Activated gamma-delta T cell (primary cell): Measurements from ENCODE around the gene DOK4.

Experiments used
- DNase-seq: peaks from one replicate; lab custom pipeline; 2025; lab: John Stamatoyannopoulos, UW

The DOK4 gene

DNA sequence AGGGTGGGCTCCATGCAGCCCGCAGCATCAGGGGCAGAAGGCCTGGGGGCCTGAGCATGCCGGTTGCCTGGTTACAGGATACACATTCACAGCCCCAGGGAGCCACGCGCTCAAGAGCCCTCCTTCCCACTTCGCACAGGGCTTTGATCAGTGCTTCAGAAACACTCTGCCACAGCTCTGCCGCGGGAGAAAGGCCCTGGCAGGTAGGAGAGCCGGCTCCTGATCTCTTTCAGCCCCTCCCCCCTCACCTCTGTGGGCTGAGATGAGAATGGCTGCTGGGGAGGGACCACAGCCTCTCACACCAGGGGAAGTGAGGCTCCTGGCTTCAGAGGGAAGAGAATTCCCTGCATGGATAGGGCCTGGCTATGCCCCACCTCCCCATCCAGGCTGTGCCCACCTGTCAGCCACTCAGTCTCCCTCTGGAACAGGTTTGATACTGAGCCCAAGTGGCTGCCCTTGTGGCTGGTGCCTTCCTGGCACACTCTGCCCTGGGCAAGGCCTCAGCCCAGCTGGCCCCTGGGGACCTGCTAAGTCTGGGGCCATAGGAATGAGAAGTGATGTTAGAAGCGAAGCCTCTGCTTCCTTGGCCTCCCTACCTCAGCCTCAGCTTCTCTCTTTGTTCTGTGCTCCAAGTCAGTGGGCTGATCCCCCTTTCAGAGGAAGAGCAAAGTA, 8.6 kb downstream of the DOK4 start:
- DNase-seq: no peak

DNA sequence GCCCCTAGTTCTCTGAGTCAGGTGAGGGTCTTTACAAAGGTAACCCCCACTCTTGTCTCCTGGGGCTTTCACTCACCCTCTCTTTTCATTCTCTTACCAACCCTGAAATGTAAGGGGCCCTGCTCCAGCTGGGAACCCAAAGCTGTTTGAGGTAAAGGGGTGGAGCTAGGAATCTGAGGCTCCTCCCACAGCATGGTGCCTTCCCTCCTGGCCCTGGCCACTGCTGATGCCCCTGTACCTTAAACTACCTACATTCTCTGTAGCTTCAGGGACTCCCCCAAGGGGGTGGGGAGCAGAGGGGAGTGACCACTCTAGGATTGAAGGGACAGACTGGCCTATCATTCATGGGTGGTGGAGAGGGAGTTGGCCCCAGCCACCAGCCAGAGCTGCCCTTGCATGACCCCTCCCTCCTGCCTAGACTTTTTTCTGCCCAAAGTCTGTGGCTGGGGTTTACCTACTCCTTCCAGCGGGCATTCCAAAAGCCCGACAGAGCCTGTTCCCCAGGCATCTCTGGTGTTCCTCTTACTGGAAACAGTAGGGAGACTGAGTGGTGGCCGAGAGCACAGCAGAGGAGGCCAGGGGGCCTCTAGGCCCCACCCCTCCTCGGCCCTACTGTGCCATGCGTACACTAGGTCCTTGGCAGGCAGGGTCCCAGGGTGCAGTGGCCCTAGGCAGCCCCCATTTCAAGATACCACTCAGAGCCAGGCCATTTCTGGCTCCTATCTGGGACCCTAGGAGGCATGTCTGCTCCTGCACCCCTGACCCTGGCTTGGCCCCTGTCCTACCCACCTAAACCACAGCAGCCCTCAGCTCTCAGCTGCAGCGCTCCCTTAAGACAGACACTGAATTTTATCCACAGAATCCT, 9.5 kb downstream of the DOK4 start:
- DNase-seq: no peak

DNA sequence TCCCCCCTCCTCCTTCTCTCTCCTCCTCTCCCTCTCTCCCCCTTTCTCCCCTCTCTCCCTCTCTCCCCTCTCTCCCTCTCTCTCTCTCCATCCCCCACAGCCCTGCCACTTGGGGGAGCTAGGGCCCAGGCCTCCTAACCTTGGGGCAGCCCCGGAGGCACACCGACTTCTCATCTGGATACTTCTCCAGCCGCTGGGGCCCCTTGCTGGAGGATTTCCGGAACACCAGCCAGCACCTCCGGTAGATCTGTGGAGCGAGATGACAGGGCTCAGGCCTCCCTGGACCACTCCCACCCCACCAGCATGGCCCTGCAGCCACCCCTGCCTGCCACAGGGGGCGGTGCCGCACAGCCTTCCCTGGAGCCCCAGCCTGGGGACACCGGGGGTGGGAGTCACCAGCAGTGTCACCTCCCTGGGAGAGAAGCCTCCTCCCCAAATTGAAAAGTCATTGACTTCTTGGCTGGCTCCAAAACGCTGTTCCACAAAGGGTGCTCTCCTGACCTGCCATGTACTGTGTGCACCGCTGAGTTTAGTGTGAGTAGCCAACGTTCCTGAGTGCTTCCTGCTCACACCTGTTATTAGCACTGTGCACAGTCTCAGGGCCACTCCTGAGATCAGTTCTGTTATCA, 10.5 kb downstream of the DOK4 start:
- DNase-seq: peak; percentile 45

DNA sequence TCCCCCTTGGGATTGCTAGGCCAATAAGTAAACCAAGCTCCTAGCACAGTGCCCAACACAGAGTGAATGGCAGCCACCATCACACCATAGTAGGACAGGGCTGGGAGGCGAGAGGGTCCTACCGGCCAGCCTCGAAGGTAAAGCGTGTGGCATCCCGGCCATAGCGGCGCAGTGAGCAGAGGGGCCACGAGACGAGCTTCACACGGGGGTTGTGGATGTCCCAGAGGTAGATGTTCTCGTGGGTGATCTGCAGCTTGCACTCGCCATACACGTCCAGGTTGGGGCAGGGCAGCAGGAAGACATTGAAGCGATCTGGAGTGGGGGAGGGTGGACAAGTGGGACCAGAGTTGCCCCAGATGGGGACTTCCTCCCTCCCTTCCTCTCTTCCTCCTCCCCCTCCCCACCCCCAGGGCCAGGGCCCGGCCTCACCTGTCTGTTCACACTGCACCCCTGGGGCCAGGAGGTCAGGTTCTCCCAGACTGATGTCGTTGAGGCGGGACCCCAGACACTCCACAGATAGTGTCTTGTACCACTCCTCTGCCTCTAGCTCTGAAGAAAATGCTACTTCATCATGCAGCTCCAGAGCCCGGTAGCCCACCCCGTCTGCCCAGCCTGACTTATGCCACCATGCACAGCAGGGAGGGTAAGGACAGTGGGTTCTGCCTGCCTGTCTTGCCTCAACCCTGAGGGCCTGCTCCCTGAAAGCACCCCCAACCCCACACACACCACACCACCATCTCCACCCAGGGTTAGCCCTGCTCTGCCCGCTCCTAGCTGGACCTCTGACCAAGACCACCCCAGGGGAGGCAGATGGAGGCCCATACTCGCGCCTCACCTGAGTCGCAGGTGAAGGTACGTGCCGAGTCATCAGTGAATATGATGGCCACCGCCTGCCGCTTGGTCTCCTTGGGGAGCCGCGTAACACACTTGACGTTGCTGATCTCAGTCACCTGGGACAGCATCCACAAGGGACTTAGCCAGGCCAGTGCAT, 11.3 kb downstream of the DOK4 start:
- no peak for DNase-seq

DNA sequence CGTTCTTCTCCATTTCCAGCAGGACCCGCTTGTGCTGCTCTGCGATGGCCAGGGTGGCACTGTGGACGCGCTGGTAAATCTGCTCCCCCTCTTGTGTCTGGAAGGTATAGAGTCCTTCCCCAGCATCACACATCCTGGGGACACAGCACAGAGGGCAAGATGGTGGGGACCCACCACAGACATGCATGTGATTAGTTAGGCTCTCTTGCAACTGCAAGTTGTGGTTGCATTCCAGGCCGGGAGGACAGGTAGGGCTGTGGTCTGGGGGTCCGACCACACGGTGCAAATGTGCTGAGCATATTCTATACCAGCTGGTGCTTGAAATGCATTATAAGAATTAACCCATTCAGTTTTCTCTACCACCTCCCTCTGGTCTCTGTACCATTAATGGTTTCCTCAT, 12.4 kb downstream of the DOK4 start:
- no peak for DNase-seq

DNA sequence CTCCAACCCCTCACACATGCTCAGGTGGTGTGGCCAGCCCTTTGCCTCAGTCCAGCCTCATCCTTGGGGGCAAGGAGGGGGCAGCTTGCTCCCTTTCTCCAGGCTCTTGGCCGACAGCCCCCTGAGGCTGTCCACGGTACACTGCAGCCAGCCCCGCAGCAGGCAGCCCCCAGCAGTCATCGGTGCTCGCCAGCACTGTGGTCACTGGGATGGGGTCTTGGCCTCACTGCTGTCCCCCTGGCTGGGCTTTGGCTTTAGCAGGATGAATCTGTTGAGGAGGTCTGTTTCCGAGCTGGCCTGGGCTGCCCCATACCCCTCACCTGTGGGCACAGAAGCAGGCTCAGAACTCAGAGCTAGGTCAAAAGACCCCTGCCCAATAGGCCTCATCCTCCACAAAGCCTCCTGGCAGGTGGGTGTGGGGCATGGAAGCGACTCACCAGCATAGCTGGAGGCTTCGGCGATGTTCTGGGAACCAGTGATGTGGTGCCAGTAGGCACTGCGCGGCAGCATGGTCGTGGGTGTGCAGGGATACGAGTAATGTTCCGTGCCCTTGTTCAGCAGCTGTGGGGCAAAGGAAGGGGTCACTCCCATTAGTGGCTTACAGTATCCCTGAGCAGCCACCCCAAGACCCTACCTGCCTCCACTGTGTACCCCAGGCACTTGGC, 13.0 kb downstream of the DOK4 start:
- DNase-seq: no peak

DNA sequence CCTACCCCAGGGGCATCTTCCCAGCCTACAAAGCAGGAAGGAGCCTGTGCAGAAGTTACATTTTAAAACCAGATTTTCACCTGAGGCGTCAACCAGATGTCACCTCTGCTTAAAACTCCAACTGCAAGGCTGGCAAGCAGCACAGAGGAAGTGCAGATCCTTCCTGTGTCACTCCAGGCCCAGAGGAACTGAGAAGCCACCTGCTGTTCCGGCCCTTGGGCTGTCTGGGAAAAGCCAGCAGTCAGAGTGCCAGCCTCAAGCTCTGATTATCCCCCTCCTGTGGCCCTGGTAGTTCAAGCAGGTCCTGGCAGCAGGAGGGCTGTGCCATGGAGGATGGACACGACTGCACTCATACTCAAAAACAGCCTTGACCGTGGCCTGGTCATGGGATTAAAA, 13.6 kb downstream of the DOK4 start:
- DNase-seq: no peak

DNA sequence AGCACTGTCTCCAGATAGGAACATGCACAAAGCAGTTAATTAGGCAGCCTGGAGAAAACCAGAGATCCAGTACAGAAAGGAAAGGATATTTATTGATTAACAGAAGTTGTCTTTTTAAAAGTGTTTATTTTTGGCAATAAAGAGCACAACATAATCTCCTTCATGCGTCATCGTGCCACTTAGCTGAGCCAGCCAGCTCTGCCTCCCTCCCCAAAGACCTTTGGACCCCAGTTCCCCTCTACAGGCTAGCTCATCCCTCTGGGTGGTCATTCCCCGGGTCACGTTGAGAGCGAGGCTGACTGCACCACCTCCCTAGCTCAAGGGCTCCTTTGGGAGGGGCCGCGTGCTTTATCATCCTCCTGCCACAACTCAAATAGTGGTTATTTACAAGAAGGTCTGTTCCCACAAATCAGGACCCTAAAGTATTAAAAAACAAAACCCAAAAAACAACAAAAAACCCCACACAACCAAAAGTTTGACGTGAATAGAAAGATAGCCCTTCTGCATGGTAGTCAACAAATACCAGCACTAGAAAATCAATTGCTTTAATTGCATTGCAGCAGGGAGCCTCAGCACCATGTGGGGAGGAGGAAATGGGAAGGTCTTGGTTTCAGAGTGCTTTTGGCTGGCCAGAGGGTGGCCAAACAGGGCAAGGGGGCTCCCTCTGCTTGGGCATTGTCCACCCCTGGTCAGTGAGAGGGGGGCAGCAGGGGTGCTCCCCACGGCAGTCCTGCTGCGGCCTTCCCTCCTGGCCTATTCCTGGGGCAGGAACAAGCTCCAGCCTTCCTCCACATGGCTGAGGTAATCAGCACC, 14.2 kb downstream of the DOK4 start:
- DNase-seq: no peak

DNA sequence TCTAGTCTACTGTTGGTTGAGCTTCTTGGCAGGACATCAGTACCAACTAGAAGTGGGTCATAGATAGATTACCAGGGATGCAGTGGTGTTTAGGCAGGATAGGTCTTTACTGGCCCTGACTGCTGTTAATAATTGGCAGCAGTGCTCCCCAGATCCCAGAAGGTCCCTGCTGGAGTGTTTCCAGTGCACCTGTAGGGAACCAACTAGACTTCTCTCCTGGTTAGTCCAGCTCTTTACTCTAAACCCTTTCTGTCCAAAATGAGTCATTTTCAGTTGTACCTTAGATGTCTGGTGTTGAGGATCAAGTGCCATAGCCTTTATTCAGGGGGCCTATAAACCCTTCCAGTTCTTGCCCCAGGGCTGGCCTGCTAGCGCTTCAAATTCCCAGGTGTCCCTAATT, 15.1 kb downstream of the DOK4 start:
- no peak for DNase-seq

DNA sequence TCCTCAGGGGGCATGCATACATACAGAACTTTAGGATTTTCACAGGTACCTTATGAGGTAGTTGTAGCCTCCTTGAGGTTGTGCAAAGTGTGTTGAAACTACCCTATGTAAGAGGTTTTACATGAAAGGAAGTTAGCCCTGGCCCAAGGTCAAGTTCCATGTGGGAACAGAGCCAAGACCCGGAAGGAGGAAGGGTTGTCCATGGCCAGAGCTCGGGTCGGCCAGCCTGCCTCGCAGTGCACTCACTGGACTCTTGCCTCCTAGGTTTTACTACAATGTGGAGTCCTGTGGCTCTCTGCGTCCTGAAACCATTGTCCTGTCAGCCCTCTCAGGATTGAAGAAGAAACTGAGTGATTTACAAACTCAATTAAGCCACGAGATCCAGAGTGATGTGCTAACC, 15.6 kb downstream of the DOK4 start:
- no peak for DNase-seq

DNA sequence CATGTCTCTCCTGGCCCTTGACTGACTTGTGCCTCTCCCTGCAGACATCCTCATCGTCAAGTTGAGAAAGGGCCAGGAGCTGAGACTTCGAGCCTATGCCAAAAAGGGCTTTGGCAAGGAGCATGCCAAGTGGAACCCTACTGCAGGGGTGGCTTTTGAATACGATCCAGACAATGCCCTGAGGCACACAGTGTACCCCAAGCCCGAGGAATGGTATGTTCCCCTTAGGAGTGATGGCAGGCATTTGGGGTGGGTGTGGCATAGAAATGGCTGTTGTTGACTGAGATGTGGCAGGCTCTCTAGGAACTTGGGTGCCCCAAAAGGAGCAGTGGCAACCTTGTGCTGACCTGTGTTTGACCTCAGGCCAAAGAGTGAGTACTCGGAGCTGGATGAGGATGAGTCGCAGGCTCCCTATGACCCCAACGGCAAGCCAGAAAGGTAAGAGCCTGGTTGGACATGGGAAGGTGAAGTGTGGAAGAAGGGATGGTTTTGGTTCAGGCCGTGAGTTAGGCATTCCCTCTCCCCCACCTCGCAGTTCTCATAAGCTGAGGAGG, 16.3 kb downstream of the DOK4 start:
- DNase-seq: no peak

DNA sequence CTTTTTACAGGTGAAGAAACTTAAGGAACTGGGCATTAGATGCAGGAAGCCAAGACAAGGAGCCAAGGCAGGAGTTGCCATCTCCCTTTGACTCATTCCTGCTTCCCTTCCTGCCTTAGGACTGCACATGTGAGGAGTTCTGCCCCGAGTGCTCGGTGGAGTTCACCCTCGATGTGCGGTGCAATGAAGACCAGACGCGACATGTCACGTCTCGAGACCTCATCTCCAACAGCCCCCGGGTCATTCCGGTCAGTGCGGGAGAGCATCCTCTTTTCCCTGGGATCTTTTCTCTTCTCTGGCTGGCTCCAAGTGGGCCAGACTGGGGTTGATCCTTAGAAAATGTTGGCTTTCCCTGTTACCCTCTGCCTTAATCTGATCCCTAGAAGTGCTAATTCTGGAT, 17.2 kb downstream of the DOK4 start:
- DNase-seq: no peak

DNA sequence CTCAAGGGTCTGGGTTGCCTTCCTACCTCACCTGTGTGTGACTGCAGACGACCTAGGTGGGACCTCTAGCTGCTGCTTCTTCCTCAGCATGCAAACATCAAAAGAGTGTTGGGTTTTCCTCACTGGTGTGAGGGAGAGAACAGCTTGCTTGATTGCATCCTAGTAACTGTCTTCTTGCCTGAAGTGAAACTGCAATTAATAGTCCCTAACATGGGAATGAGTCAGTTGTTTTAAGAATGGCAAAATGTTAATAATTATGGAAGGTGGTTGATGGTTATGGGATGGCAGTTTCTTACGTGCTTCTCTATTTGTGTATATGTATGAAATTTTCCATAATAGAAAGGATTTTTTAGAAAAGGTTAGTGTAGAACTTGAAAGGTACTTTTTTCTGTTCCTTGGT, 17.9 kb downstream of the DOK4 start:
- DNase-seq: no peak

DNA sequence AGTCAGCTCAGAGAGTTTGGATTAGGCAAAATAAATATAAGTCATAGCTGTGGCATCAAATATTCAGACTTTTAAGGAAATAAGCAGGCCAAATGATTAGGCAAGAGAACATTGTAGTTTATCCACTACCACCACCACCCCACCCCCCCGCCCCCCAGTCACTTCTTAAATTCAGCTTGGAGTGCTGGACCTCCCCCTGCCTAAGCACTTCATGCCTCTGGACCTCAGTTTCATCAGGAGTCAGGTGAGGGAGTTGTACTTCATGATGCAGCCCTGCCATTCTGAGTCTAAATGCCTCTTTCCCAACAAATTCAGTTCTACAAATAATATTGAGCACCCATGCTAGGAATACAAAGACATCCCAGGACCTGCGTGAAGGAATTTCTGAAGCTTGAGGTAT, 21.8 kb downstream of the DOK4 start:
- DNase-seq: no peak

DNA sequence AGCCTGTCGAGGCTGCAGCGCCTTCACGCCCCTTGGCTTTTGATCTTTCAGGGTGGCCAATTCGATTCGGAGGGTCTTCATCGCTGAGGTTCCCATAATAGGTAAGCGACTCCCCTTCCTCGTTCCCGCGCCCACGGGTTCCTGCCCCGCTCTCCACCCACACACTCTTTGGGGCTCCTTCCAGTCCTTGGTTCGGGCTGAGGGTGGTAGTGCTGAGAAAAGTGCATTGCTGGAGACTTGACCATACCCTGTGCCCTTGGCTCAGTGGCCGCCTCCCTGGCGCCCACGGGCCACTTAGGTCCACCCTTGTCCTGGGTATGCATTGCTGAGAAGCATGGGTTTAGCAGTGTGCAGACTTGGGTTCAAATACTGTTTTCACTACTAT, 23.3 kb downstream of the DOK4 start:
- no peak for DNase-seq

DNA sequence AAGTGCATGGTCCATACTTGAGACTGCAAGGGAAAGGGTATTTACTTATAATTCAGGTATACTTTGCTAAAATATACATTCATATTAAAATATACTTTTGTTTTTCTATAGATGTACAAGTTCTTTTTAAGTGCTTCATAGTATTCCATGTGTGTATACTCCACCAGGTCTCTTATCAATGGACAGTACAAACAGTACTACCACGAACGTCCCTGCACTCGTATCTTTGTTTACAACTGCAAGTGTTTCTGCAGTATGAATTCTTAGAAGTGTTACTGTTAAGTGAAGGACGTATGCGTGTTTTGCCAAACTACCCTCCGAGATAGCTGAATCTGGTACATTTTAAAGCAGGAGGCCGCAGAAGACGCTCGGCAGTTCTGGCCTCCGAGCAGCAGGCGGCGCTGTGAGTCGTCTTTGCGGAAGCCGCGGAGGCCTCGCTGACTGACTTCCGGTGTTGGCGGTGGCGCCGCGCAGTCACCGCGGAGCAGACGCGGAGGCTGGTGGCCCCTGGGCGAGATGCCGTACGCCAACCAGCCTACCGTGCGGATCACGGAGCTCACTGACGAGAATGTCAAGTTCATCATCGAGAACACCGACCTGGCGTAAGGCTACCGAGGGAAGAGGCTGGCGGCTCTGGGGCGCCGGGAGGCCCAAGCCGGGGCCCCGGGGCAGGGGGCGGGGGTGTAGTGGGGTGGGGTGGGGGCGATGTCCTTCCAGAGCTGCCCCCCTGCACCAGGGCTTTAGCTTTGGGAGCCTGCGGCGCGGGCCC, 23.9 kb downstream of the DOK4 start, which contains the start of gene POLR2C:
POLR2C (plus strand) TSS at position 471 of the 769 bp plus-strand sequence; CDS start at position 517, 46 bp downstream.
- DNase-seq: peak; percentile 82

DNA sequence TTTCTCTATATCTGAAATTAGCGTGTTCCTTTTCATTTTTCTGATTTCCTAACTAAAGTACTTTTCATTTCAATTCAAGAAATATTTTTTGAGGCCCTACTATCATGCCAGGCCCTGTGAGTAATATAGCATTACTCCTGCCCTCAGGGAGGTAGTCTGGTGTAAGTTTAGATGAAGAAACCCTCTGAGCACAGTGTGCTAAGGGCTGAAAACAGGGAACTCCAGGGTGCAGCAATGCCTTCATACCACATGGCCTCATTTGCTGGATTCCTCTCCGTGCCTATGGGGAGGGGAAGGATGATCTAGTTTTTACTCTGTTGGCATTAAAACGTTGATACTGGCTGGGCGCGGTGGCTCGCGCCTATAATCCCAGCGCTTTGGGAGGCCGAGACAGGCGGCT, 34.3 kb downstream of the DOK4 start:
- DNase-seq: no peak

DNA sequence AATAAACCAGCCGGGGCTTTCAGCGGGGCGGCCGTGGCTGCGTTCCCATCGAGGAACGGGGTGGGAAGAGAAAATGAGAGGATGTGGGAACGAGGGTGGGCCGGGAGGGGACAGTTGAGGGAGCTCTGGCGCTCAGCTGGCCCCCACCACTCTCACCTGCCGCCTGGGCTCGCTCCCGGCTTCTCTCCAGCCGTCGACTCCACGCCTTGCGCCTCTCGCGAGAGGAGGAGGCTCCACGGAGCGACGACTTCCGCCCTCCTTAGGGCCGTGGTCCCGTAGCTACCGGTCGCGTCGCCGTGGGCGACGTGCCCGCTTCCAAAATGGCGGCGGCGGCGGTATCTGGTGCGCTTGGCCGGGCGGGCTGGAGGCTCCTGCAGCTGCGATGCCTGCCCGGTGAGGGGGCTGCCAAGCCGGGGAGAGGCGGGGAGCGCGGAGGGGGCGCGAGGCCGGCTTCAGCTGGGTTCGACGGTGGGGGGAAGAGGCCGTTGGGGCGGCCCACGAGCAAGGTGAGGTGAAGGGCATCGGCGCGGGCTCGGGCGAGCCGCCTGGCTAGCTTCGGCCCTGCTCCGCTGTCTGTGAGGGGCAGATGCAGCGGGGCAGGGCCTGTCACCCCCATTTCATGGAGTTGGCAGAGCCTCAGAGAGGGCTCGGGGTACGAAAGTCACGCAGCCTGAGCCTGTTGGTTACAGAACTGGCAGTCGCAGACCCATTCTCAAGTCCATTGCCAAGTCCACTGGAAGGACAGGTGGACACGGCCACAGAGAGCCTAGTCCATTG, 38.9 kb downstream of the DOK4 start, which contains the start of the genes CIAPIN1 and COQ9:
CIAPIN1 (minus strand) TSS at position 200 of the 777 bp plus-strand sequence. CDS start 6,457 bp downstream, outside the sequence.
COQ9 (plus strand) TSS at position 294 of the 777 bp plus-strand sequence; CDS start at position 321, 27 bp downstream.
- peak; percentile 88 for DNase-seq
